H9 (cell line): ENCODE data around the gene MRPS18A. TPM values are rescaled to one million over a fixed set of nuclear protein-coding genes. Genes with fewer than 3 reads are reported as not detected.

ENCODE experiments used
- DNase-seq: peaks from one replicate; pipeline ENCODE4 v3.0.0-alpha.2; 2017
- H2AFZ ChIP-seq: one replicate; pipeline ENCODE4 v1.6.1; 2013; ENCODE audit warnings: mild to moderate bottlenecking, low read length, control low read depth, moderate library complexity
- H2AK5ac ChIP-seq: 2 replicates; pipeline ENCODE4 v1.6.1; 2013; ENCODE audit warnings: low read length, control low read depth, mixed read lengths; ENCODE audit not compliant: insufficient read length
- H2BK120ac ChIP-seq: one replicate; pipeline ENCODE4 v1.6.1; 2013; ENCODE audit warnings: low read depth, mild to moderate bottlenecking, low read length, control low read depth, inconsistent platforms; ENCODE audit not compliant: poor library complexity, severe bottlenecking
- H2BK12ac ChIP-seq: 2 replicates; pipeline ENCODE4 v1.6.1; 2013; ENCODE audit warnings: low read length, control low read depth, mixed read lengths, low read depth; ENCODE audit not compliant: insufficient read length
- H2BK15ac ChIP-seq: 2 replicates; pipeline ENCODE4 v1.6.1; 2013; ENCODE audit warnings: low read depth, low read length, control low read depth
- H2BK20ac ChIP-seq: one replicate; pipeline ENCODE4 v1.6.1; 2013; ENCODE audit warnings: low read depth, mild to moderate bottlenecking, low read length, control low read depth, inconsistent platforms; ENCODE audit not compliant: poor library complexity, severe bottlenecking
- H2BK5ac ChIP-seq: 2 replicates; pipeline ENCODE4 v1.6.1; 2013; ENCODE audit warnings: low read length, control low read depth, mixed read lengths; ENCODE audit not compliant: insufficient read length
- H3K14ac ChIP-seq: 2 replicates; pipeline ENCODE4 v1.6.1; 2013; ENCODE audit warnings: low read length, control low read depth; ENCODE audit not compliant: insufficient read depth
- H3K18ac ChIP-seq: 2 replicates; pipeline ENCODE4 v1.6.1; 2013; ENCODE audit warnings: low read depth, mild to moderate bottlenecking, mixed read lengths, low read length, control low read depth; ENCODE audit not compliant: insufficient read length
- H3K23ac ChIP-seq: 2 replicates; pipeline ENCODE4 v1.6.1; 2013; ENCODE audit warnings: low read length, control low read depth, mixed read lengths, low read depth; ENCODE audit not compliant: insufficient read length
- H3K23me2 ChIP-seq: 2 replicates; pipeline ENCODE4 v1.6.1; 2013; ENCODE audit warnings: low read depth, mild to moderate bottlenecking, mixed read lengths, low read length, control low read depth; ENCODE audit not compliant: insufficient read length, poor library complexity, severe bottlenecking
- H3K27ac ChIP-seq: 2 replicates; pipeline ENCODE4 v1.5.1; 2013; ENCODE audit warnings: low read length, control low read depth, mixed read lengths, low read depth; ENCODE audit not compliant: insufficient read length
- H3K27me3 ChIP-seq: 2 replicates; pipeline ENCODE4 v1.6.1; 2013; ENCODE audit warnings: low read length, control low read depth, inconsistent platforms; ENCODE audit not compliant: insufficient read depth
- H3K4ac ChIP-seq: 2 replicates; pipeline ENCODE4 v1.6.1; 2013; ENCODE audit warnings: low read depth, mild to moderate bottlenecking, control low read depth, inconsistent platforms, low read length, moderate library complexity
- H3K4me1 ChIP-seq: 2 replicates; pipeline ENCODE4 v1.6.1; 2013; ENCODE audit warnings: low read length, control low read depth, inconsistent platforms; ENCODE audit not compliant: insufficient read depth
- H3K4me2 ChIP-seq: 2 replicates; pipeline ENCODE4 v1.6.1; 2013; ENCODE audit warnings: low read length, control low read depth, mixed read lengths; ENCODE audit not compliant: insufficient read length, insufficient read depth
- H3K56ac ChIP-seq: 2 replicates; pipeline ENCODE4 v1.6.1; 2013; ENCODE audit warnings: low read depth, mild to moderate bottlenecking, mixed read lengths, low read length, control low read depth; ENCODE audit not compliant: insufficient read length
- H3K79me1 ChIP-seq: 2 replicates; pipeline ENCODE4 v1.6.1; 2013; ENCODE audit warnings: low read depth, mild to moderate bottlenecking, moderate library complexity, low read length, control low read depth, inconsistent platforms; ENCODE audit not compliant: insufficient read depth, poor library complexity, severe bottlenecking
- H3K79me2 ChIP-seq: 2 replicates; pipeline ENCODE4 v1.6.1; 2013; ENCODE audit warnings: low read length, control low read depth, inconsistent platforms; ENCODE audit not compliant: insufficient read depth
- H3K9ac ChIP-seq: 2 replicates; pipeline ENCODE4 v1.6.1; 2013; ENCODE audit warnings: low read length, control low read depth, mixed read lengths; ENCODE audit not compliant: insufficient read length; ENCODE audit errors: extremely low read depth
- H3K9me3 ChIP-seq: one replicate; pipeline ENCODE4 v1.6.1; 2013; ENCODE audit warnings: low read depth, low read length, inconsistent platforms; ENCODE audit not compliant: control insufficient read depth
- H3T11ph ChIP-seq: one replicate; pipeline ENCODE4 v1.6.1; 2013; ENCODE audit warnings: mild to moderate bottlenecking, low read length, control low read depth, inconsistent platforms
- H4K20me1 ChIP-seq: one replicate; pipeline ENCODE4 v1.6.1; 2013; ENCODE audit not compliant: control insufficient read depth, insufficient read length, insufficient read depth
- H4K5ac ChIP-seq: 2 replicates; pipeline ENCODE4 v1.6.1; 2013; ENCODE audit warnings: low read depth, mild to moderate bottlenecking, mixed read lengths, low read length, control low read depth; ENCODE audit not compliant: insufficient read length
- H4K8ac ChIP-seq: replicated peaks from 2 replicates; pipeline ENCODE4 v1.6.1; 2013; ENCODE audit warnings: low read length, control low read depth, mixed read lengths, low read depth; ENCODE audit not compliant: insufficient read length
- H4K91ac ChIP-seq: 2 replicates; pipeline ENCODE4 v1.6.1; 2013; ENCODE audit warnings: low read depth, mild to moderate bottlenecking, moderate library complexity, mixed read lengths, low read length, control low read depth; ENCODE audit not compliant: insufficient read length
- H3K27ac Mint-ChIP-seq, 3 experiments: 2 replicates in 2 of 3; 3 replicates in 1 of 3; pipeline ENCODE4 v1.8.0; 2020 to 2021; ENCODE audit warnings: mixed read lengths in 3 of 3, mild to moderate bottlenecking in 1 of 3, moderate library complexity in 1 of 3
- H3K27me3 Mint-ChIP-seq: 2 replicates; pipeline ENCODE4 v1.8.0; 2021; ENCODE audit warnings: low read depth, mild to moderate bottlenecking, moderate library complexity, mixed read lengths
- H3K36me3 Mint-ChIP-seq, 3 experiments: 2 replicates in 2 of 3; 3 replicates in 1 of 3; pipeline ENCODE4 v1.8.0; 2020 to 2021; ENCODE audit warnings: low read depth in 3 of 3, mixed read lengths in 3 of 3; ENCODE audit not compliant: insufficient read depth in 1 of 3
- H3K4me1 Mint-ChIP-seq, 2 experiments: 2 replicates each; pipeline ENCODE4 v1.8.0; 2020; ENCODE audit warnings: mixed read lengths in 2 of 2
- H3K4me3 Mint-ChIP-seq, 2 experiments: 2 replicates in 1 of 2; 3 replicates in 1 of 2; pipeline ENCODE4 v1.8.0; 2020 to 2021; ENCODE audit warnings: mild to moderate bottlenecking in 2 of 2, mixed read lengths in 2 of 2, moderate library complexity in 1 of 2
- H3K9me3 Mint-ChIP-seq, 2 experiments: 2 replicates in 1 of 2; 3 replicates in 1 of 2; pipeline ENCODE4 v1.8.0; 2020; ENCODE audit warnings: mild to moderate bottlenecking in 2 of 2, mixed read lengths in 2 of 2, moderate library complexity in 1 of 2
- WGBS: extraction: QIAGEN DNeasy Blood & Tissue Kit; methylation state at CpG from one replicate; pipeline ENCODE4 v1.1.7; 2013; ENCODE audit warnings: missing lambda C conversion rate, low lambda C conversion rate, mixed read lengths; ENCODE audit not compliant: insufficient read length; ENCODE audit errors: extremely low coverage; 5-methylcytosine and 5-hydroxymethylcytosine counted together
- total RNA-seq: library from RNA; stranded (reverse); gene quantifications from 2 replicates; pipeline ENCODE4 v1.2.1, GENCODE V29; 2021
- TF ChIP-seq, protein P1 (sequence below): fragments of 200-600 bp; sonication (generic); conservative IDR thresholded peaks from 3 replicates; pipeline ENCODE4 v1.8.0; 2021; ENCODE audit warnings: antibody characterized with exemption, mild to moderate bottlenecking

The MRPS18A gene
- total RNA-seq, 1 experiment from 2014 or later = 65.1 TPM

GRCh38 chr6:43705996-43706395, 18.4 kb upstream of the MRPS18A start:
- H3K14ac ChIP-seq = no peak overlapping the region
- no peaks in the 10 kb centered on the region for H3K23me2 ChIP-seq
- no peaks in the 10 kb centered on the region for H3K27me3 ChIP-seq
- no peak overlapping the region for H3K4me2 ChIP-seq
- no peak overlapping the region for H3K4ac ChIP-seq
- H3K79me2 ChIP-seq = no peaks in the 10 kb centered on the region
- Mint-ChIP-seq H3K4me1 (peaks cover 72 to 83% of the 10 kb centered on the region in 2 experiments), H3K9me3 (no peaks in the 10 kb centered on the region), H3K27me3 (peaks cover 2% of the 10 kb centered on the region; the same call in 1 of the 2 replicates), H3K27ac (no peak overlapping the region; a peak in 2 of 7 replicates), H3K36me3 (no peaks in the 10 kb centered on the region), H3K4me3 (no peak overlapping the region)
- DNase-seq = no peak
- H2BK12ac ChIP-seq = no peak overlapping the region
- no peak overlapping the region for H3K9ac ChIP-seq
- H2BK20ac ChIP-seq = no peak overlapping the region
- H4K91ac ChIP-seq = no peak overlapping the region
- H4K20me1 ChIP-seq = no peaks in the 10 kb centered on the region
- H2AFZ ChIP-seq = no peak overlapping the region
- no peak overlapping the region for H2AK5ac ChIP-seq
- H3K56ac ChIP-seq = no peak overlapping the region
- H2BK5ac ChIP-seq = no peak overlapping the region
- no peaks in the 10 kb centered on the region for H3K79me1 ChIP-seq
- TF ChIP-seq, protein P1, sequence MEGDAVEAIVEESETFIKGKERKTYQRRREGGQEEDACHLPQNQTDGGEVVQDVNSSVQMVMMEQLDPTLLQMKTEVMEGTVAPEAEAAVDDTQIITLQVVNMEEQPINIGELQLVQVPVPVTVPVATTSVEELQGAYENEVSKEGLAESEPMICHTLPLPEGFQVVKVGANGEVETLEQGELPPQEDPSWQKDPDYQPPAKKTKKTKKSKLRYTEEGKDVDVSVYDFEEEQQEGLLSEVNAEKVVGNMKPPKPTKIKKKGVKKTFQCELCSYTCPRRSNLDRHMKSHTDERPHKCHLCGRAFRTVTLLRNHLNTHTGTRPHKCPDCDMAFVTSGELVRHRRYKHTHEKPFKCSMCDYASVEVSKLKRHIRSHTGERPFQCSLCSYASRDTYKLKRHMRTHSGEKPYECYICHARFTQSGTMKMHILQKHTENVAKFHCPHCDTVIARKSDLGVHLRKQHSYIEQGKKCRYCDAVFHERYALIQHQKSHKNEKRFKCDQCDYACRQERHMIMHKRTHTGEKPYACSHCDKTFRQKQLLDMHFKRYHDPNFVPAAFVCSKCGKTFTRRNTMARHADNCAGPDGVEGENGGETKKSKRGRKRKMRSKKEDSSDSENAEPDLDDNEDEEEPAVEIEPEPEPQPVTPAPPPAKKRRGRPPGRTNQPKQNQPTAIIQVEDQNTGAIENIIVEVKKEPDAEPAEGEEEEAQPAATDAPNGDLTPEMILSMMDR = no peak
- no peak overlapping the region for H4K8ac ChIP-seq
- H3K9me3 ChIP-seq = no peaks in the 10 kb centered on the region
- no CpG with 5 or more reads among the region's 3 CpGs for WGBS
- no peak overlapping the region for H3T11ph ChIP-seq
- H3K4me1 ChIP-seq = peaks cover 12% of the 10 kb centered on the region; the same call in 1 of the 2 replicates
- H2BK15ac ChIP-seq = no peak overlapping the region
- no peak overlapping the region for H2BK120ac ChIP-seq
- H3K18ac ChIP-seq = no peak overlapping the region
- H3K27ac ChIP-seq = no peak overlapping the region
- no peak overlapping the region for H4K5ac ChIP-seq
- no peak overlapping the region for H3K23ac ChIP-seq
